AG04450 (cell line): Measurements from ENCODE around the gene OGDHL. TPM values are rescaled to one million over a fixed set of nuclear protein-coding genes. Genes with fewer than 3 reads are reported as not detected.

Experiments used
- CTCF ChIA-PET: fragments of 300-600, 350-600 bp; formaldehyde crosslinking; extraction: SDS; loops from one replicate; lab custom pipeline; 2022; ENCODE audit warnings: antibody characterized with exemption, inconsistent platforms; lab: Charles Lee
- POLR2A ChIA-PET: fragments of 350-600 bp; formaldehyde crosslinking; extraction: SDS; loops from one replicate; lab custom pipeline; 2021; ENCODE audit warnings: antibody characterized with exemption, inconsistent platforms; lab: Yijun Ruan, JAX
- DNase-seq: peaks from one replicate; pipeline ENCODE4 v3.0.0-alpha.2; 2011; ENCODE audit warnings: low read depth, low spot score
- H3K27ac ChIP-seq: one replicate; pipeline ENCODE4 v1.5.1; 2012; ENCODE audit warnings: low read depth, low read length, control low read depth
- H3K27me3 ChIP-seq: one replicate; pipeline ENCODE4 v1.6.0; 2012; ENCODE audit warnings: low read length; ENCODE audit not compliant: control insufficient read depth, insufficient read depth
- H3K4me3 ChIP-seq: 2 replicates; pipeline ENCODE4 v1.5.1; 2011; ENCODE audit warnings: mild to moderate bottlenecking, low read depth, low read length, control low read depth
- H3K9me3 ChIP-seq: 2 replicates; pipeline ENCODE4 v1.5.1; 2012; ENCODE audit warnings: low read length; ENCODE audit not compliant: control insufficient read depth, insufficient read depth
- polyA plus RNA-seq: library from polyadenylated mRNA; depleted of rRNA; stranded (reverse); fragments of >200 nt; gene quantifications from 2 replicates; pipeline ENCODE4 v1.2.3, GENCODE V29; 2011
- TF ChIP-seq, protein P1 (sequence below): IDR thresholded peaks from 2 replicates; pipeline ENCODE4 v1.5.1; 2011; ENCODE audit warnings: low read depth, low read length, control low read depth, inconsistent platforms

The OGDHL gene
- polyA plus RNA-seq, 1 experiment = 0.19 TPM

DNA sequence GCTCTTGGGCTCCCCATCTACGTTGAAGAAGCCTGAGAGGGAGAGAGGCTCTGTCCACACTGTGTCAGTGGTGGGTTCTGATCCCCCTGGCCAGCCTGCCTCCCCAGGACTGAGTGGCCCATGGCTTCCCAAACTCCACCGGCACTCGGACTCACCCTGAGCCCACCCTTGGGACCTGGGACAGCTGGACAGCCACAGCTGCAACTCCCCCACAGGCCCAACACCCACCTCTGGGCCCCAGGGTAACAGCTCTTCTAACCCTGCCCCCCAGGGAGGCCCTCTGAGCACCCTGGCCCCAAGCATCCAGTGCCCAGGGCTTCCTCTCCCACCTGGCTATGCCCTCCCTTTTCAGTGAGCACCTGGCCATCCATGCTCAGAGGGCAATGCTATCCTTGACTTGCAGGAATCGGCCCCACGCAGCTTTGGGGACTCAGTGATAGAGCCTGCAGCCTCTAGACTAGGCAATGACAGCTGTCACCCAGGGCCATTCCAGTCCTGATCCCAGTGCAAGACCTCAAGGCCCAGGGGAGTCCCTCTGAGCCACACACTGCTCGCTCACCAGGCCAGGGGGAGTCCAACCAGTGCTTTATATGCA lies 17.9 kb downstream of the OGDHL start:
- Histone ChIP-seq H3K27me3 (no peaks in the 10 kb centered on the region), H3K9me3 (peaks cover 10% of the 10 kb centered on the region; the same call in 1 of the 2 replicates), H3K27ac (no peak overlapping the region), H3K4me3 (no peak overlapping the region)
- CTCF ChIA-PET = no interaction called here
- POLR2A ChIA-PET = no interaction called here
- no peak for DNase-seq
- TF ChIP-seq, protein P1, sequence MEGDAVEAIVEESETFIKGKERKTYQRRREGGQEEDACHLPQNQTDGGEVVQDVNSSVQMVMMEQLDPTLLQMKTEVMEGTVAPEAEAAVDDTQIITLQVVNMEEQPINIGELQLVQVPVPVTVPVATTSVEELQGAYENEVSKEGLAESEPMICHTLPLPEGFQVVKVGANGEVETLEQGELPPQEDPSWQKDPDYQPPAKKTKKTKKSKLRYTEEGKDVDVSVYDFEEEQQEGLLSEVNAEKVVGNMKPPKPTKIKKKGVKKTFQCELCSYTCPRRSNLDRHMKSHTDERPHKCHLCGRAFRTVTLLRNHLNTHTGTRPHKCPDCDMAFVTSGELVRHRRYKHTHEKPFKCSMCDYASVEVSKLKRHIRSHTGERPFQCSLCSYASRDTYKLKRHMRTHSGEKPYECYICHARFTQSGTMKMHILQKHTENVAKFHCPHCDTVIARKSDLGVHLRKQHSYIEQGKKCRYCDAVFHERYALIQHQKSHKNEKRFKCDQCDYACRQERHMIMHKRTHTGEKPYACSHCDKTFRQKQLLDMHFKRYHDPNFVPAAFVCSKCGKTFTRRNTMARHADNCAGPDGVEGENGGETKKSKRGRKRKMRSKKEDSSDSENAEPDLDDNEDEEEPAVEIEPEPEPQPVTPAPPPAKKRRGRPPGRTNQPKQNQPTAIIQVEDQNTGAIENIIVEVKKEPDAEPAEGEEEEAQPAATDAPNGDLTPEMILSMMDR = no peak

DNA sequence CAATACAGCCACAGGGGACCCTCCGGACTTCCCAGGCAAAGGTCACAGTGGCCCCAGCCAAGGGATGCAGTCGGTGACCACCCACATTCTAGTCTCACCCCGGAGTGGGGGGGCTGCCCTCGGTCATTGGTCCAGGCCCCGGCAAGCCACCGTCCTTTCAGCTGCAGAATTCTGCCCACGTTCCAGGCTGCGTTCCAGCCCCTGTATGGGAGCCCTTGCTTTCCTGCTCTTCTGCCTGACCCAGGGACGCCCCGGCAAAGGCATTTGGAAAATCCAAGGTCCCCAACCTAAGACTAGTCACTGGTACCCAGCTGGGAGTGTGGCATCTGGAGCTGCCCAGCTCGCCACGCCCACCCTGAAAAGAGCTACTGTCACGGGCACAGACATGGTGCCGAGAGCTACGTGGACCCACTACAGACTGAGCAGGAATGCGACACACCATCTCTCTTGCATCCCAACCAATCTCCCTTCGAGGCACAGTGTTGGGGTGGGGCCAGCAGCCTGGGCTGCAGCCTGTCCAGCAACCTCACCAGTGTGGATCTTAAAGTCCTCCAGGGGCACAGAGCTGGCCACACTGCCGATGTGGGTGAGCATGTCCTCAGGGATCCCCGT lies 18.6 kb downstream of the OGDHL start:
- H3K27ac ChIP-seq = no peak overlapping the region
- POLR2A ChIA-PET = no interaction called here
- CTCF ChIA-PET = no interaction called here
- no peaks in the 10 kb centered on the region for H3K27me3 ChIP-seq
- peaks cover 10% of the 10 kb centered on the region; the same call in 1 of the 2 replicates for H3K9me3 ChIP-seq
- H3K4me3 ChIP-seq = no peak overlapping the region
- no peak for DNase-seq
- TF ChIP-seq, protein P1 = no peak

DNA sequence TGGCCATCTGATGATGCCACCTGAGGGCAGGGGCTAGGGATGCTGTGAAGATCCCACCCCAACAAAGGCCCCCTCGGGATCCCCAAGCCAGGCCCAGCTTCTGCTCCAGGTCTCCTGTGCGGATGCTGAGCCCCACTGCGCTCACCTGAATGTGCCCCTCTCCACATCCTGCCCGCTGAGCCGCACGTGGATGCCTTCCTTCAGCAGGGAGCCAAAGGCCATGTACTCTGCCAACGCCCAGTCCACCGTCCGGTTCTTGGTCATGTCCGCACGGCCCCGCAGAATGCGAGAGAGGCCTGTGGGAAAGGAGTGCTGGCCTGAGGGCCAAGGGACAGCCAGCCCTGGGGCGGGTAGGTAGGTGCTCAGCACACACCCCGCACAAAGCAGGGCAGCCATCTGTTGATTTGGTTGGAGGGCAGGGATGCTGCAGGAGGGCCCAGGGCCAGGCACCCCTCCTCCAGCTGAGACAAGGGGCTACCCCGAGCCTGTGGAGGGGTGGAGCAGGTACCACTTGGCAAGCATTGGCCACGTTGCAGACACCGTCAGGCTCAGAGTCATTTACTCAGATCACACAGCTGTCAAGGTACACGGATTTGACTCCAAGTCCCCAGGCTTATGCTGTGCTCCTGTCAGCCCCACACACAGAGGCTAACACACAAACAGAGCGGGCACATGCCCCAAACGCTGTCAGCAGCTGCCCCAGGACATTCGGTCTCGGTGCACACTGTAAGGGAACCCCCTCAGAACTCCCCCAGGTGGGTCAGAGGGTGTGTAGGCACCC lies 19.2 kb downstream of the OGDHL start:
- ChIA-PET POLR2A (no interaction called here), CTCF (no interaction called here)
- TF ChIP-seq, protein P1 = no peak
- Histone ChIP-seq H3K27me3 (no peaks in the 10 kb centered on the region), H3K4me3 (no peak overlapping the region), H3K27ac (no peak overlapping the region), H3K9me3 (peaks cover 10% of the 10 kb centered on the region; the same call in 1 of the 2 replicates)
- DNase-seq = no peak

DNA sequence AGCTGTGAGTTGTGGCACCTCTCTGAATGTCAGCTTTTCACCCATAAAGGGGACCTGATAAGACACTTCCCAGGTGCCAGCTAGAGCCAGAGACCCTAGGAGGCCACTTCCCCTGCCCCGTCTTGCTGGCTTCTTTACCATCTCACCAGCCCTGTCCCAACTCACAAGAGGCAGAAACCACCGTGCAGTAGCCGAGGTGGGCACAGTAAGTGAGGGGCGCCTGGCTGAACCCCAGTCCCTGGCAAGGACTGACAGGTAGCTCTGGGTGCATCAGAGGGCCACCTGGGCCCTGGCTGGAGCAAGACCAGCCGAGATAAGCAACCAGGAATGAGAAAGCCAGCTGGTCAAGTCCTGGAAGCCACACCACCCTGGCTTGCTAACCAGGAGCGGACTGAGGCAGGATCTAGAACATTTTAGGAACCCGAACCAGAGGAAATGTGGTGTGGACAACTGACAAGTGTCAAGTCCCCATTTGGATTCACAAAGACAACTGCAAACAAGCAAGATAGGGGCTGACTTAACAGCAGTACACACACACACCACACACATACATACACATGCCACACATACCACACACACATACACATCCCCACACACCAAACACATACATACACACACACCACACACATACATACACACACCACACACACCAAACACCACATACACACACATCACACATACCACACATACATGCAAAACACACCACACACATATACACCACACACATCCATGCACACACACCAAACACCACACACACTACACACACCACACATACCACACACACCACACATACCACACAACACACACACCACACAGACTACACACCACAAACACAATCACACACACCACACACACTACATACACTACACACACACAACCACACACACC lies 20.8 kb downstream of the OGDHL start:
- no peak overlapping the region for H3K4me3 ChIP-seq
- H3K27me3 ChIP-seq = no peaks in the 10 kb centered on the region
- ChIA-PET CTCF (no interaction called here), POLR2A (no interaction called here)
- peaks cover 10% of the 10 kb centered on the region; the same call in 1 of the 2 replicates for H3K9me3 ChIP-seq
- DNase-seq = no peak
- TF ChIP-seq, protein P1 = no peak
- H3K27ac ChIP-seq = no peak overlapping the region
